HG02798 (cell line): Measurements from ENCODE around the gene NACC1.

Experiments
- ATAC-seq: cut with Tn5 transposase; IDR thresholded peaks from one replicate; pipeline ENCODE4 v1.9.1; 2021; ENCODE audit warnings: mild to moderate bottlenecking; ENCODE audit not compliant: unreplicated experiment, poor library complexity

The NACC1 gene

GRCh38 chr19:13187419-13187818 lies 69.4 kb downstream of the NACC1 start:
- no peak for ATAC-seq

- ATAC-seq, result no peak
These were observed 71.5 kb downstream of the NACC1 start for GRCh38 chr19:13189600-13189999.
